HG02571 (cell line): ENCODE results near the gene MBD3.
"Not testable (repeated sequence)": the region's sequence is repeated elsewhere in the genome, so short reads cannot be mapped to it uniquely, and the experiment has no call there.

Experiments used
- ATAC-seq: cut with Tn5 transposase; IDR thresholded peaks from one replicate; pipeline ENCODE4 v1.9.1; 2021; ENCODE audit warnings: mild to moderate bottlenecking, moderate library complexity; ENCODE audit not compliant: unreplicated experiment

MBD3 gene

DNA sequence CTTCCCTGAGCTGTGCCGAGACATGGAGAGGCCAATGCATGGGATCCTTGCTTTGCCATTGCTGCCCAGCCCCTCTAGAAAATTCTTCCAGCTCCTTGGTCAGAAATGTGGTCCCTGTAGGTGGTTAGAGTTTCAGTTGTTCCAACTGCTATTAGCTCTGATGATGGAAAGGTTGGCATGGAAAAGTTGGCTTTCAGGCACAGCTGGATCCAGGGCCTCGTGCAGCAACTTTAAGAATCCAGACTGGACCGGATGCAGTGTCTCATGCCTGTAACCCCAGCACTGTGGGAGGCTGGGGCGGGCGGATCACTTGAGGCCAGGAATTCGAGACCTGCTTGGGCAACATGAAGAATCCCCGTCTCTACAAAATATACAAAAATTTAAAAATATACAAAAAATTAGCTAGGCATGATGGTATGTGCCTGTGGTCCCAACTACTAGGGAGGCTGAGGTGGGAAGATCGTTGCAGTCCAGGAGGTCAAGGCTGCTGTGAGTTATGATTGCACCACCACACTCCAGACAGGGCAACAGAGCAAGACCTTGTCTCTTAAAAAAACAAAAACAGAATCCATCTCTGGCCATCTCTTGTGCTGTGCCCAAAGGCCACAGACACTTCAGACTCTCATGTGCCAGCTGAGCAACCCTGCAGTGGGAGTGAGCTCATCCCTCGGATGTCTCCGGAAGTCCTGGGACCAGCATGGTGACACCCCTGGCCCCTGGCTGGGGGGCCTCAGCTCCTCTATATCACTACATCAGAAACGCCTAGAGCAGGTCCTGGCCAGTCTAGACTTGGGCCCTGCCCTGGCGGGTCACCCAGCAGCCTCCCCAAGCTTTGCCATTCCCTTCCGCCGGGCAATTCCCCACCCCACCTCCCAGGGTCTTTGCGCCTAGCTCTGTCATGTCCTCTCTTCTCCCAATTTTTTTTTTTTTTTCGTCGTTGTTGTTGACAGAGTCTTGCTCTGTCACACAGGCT is 41.3 kb downstream of the MBD3 start:
- ATAC-seq = no peak

GRCh38 chr19:1549332-1549945 is 43.2 kb downstream of the MBD3 start:
- no peak for ATAC-seq

GRCh38 chr19:1540365-1540925 is 52.2 kb downstream of the MBD3 start:
- no peak for ATAC-seq

DNA sequence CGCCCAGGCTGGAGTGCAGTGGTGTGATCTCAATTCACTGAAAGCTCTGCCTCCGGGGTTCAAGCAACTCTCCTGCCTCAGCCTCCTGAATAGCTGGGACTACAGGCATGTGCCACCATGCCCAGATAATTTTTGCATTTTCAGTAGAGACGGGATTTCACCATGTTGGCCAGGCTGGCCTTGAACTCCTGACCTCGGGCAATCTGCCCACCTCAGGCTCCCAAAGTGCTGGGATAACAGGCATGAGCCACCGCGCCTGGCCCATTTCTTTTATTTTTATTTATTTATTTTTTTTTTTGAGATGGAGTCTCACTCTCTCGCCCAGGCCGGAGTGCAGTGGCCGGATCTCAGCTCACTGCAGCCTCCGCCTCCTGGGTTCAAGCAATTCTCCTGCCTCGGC is 52.9 kb downstream of the MBD3 start:
- ATAC-seq = not testable (repeated sequence)

DNA sequence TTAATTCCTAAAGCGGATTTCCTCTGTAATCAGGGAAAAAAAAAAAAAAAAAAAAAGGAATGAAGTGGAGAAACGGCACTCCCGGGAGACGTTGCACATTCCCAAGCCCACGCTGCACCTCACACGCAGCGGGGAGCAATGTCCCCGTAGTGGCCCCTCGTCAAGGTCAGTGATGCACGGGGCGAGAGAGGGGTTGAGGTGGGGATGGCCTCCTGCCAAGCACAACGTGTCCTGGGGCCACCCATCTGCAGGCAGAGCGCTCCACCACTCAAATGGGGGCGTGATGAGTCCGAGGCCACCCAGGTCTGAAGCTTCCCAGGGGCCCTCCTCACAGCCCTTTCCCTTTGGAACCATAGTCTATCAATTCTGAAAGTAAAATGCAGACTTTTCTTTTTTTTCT is 53.7 kb downstream of the MBD3 start:
- ATAC-seq = no peak

GRCh38 chr19:1535699-1536098 is 57.0 kb downstream of the MBD3 start:
- ATAC-seq = not testable (repeated sequence)

DNA sequence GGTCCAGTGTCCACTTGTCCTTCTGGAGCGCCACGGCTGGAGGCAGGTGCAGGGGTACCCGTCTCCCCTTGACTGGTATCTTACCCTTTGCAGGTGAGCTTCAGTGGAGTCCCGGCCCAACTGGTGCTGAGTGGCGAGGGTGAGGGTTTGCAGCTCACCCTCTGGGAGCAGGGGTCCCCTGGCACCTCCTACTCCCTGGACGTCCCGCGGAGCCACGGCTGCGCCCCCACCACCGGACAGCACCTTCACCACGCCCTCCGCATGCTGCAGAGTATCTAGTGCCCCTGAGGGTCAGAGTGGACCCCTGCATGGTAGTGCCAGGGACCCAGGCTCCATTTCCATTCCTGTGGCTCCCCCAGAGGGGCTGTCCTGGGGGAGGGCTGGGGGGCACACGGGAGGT is 57.7 kb downstream of the MBD3 start:
- no peak for ATAC-seq

DNA sequence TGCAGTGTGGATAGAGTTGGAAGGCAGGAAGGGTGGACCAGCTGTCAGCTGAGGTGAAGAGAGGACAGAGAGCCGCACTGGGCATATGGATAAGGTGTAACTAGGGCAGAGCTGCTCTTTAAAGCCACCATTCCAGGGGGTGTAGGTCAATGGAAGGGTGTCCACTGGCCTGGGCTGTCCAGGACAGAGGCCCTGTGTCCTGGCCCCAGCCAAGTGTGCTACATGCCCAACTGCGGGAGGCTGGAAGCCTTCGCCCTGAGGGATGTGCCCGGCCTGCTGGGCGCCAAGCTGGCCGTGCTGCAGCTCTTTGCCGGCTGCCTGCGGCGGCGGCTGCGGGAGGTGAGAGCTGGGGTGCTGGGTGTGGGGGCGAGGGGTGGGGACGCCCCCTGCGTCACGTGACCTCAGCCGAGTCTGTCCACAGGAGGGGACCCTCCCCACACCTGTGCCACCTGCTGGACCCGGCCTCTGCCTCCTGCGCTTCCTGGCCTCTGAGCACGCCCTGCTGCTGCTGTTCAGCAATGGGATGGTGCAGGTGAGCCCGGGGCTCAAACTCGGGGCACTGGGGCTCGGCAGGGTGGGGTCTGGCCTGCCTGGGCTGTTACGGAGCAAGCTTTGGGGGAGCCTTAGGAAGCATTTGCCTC is 59.0 kb downstream of the MBD3 start:
- ATAC-seq = no peak

GRCh38 chr19:1532003-1532402 is 60.7 kb downstream of the MBD3 start:
- ATAC-seq = no peak

GRCh38 chr19:1531587-1531986 is 61.1 kb downstream of the MBD3 start:
- no peak for ATAC-seq

DNA sequence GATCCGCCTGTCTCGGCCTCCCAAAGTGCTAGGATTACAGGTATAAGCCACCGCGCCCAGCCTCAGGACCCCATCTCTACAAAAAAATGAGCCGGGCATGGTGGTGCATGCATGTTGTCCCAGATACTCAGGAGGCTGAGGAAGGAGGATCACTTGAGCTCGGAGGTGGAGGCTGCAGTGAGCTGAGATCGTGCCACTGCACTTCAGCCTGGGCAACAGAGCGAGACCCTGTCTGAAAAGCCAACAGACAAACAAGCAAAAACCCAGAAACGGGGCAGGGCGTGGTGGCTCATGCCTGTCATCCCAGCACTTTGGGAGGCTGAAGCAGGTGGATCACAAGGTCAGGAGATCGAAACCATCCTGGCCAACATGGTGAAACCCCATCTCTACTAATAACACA is 61.8 kb downstream of the MBD3 start:
- ATAC-seq = not testable (repeated sequence)

DNA sequence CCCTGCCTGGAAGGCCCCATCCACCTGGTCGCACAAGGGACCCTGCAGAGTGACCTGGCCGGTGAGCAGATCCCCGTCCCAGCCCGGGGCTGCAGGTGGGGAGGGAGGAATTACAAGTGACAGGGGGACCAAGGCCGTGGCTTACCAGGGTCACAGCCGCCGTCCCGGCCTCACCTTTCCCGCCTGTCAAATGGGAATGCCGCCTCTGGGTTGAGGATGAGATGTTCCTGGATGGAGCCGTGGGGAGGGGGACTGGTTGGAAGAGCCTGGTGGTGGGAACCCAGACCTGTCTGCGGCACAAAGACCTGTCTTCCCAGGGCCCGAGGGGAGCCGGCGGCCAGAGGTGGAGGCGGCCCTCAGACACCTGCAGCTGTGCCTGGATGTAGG is 63.2 kb downstream of the MBD3 start:
- ATAC-seq = no peak

GRCh38 chr19:1528596-1529429 is 63.9 kb downstream of the MBD3 start:
- ATAC-seq = no peak

GRCh38 chr19:1527650-1528309 is 64.9 kb downstream of the MBD3 start:
- ATAC-seq = no peak

GRCh38 chr19:1526979-1527649 is 65.6 kb downstream of the MBD3 start:
- no peak for ATAC-seq

DNA sequence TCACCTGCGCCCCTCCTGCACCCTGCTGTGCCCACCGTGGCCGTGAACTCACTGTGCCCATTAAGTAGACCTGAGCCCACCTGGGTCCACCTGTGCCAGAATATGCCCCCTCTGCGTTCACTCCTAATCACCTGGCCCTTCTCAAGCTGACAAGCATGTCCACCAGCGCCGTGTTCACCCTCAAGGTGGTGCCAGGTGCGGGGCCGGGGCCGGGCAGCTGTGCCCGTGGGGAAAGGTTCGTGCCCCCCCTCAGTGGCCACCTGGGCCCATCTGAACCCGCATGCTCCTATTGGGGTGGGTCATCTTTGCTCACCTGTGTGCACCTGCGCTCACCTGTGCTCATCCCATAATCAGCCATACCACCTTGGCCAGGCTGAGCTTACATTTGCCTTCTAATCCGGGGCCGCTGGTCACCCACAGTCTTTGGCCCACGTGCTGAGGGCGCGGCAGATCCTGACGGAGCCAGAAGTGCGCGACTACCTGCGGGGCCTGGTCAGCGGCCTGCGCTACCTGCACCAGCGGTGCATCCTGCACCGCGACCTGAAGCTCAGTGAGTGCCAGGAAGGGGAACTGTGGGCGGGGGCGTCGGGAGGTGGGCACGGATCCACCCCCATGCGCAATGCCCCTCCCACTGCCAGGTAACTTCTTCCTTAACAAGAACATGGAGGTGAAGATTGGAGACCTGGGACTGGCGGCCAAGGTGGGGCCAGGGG is 66.4 kb downstream of the MBD3 start:
- no peak for ATAC-seq

- no peak for ATAC-seq
Measured at GRCh38 chr19:1525343-1525742, 67.3 kb downstream of the MBD3 start.

GRCh38 chr19:1524972-1525325 is 67.7 kb downstream of the MBD3 start:
- no peak for ATAC-seq
